Measurements from ENCODE around the gene LPCAT2. TPM values are rescaled to one million over a fixed set of nuclear protein-coding genes. Genes with fewer than 3 reads are reported as not detected.
A peak's percentile ranks its signal among the peaks of the same experiment; 100 is the strongest.
"Not testable (repeated sequence)": the region's sequence is repeated elsewhere in the genome, so short reads cannot be mapped to it uniquely, and the experiment has no call there.

The LPCAT2 gene
- total RNA-seq, 1 donor from 2014 or later: 1.6 TPM

DNA sequence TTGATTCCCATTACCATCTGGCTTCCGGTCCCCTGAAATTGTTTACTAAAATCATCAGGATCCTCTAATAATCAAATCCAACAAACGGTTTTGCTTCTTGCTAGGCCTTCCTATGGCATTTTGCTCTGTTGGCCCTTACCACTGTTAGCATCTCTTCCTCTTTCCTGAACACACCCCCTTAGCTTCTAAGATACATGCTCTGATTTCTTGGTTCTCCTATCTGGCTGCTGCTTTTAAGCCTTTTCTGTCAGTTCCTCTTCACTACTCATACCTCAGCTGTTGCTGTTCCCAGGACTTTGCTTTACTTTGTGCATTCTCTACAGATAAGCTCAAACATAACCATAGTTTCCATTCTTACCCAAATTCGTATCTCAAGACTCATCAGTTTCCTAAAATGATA lies 69.0 kb downstream of the LPCAT2 start:
- ATAC-seq (no peak), DNase-seq (ENCODE audit: low spot score) (no peak)

- DNase-seq (ENCODE audit: low spot score): no peak
- no peak for ATAC-seq
Observed at GRCh38 chr16:55585631-55586030, 76.8 kb downstream of the LPCAT2 start.

DNA sequence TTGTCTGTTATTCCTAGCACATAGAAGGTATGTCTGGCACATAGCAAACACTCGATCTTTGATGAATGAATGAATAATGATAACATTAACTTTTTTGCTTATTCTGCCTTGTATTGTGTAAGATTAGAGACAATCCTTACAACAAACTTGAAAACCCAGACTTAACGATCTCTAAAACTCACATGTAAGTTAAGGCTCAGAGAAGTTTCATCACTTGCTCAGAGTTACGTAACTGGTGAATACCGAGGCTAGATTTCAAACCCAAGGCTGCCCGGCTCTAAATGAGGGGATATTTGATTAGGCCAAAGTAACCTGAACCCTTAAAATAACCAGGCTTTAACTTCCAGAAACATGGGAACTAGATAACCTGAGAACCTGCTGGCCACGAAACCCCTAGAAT lies 79.9 kb downstream of the LPCAT2 start:
- ATAC-seq (no peak), DNase-seq (ENCODE audit: low spot score) (no peak)

DNA sequence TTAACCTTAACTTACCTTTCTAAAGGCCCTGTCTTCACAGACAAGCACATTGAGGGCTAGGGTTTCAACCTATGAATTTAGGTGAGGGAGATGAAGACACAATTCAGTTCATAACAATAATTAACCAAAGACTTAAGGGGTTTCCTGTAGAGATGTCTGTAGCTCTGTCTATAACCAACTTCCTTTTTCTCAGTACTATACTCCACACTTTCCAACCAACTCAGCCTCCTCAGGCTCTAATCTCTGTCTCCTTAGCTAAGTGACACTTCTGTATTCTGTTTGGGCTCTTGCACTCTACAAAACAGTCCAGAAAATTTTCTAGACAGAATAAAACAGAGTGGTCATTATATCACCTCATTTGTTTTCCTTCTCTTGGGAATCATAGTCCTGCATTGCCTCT lies 83.4 kb downstream of the LPCAT2 start:
- ATAC-seq (no peak), DNase-seq (ENCODE audit: low spot score) (no peak)

GRCh38 chr16:55597928-55598327 lies 89.1 kb downstream of the LPCAT2 start:
- ATAC-seq (no peak), DNase-seq (ENCODE audit: low spot score) (no peak)

GRCh38 chr16:55605754-55606336 lies 97.0 kb downstream of the LPCAT2 start:
- ATAC-seq (no peak), DNase-seq (ENCODE audit: low spot score) (no peak)

DNA sequence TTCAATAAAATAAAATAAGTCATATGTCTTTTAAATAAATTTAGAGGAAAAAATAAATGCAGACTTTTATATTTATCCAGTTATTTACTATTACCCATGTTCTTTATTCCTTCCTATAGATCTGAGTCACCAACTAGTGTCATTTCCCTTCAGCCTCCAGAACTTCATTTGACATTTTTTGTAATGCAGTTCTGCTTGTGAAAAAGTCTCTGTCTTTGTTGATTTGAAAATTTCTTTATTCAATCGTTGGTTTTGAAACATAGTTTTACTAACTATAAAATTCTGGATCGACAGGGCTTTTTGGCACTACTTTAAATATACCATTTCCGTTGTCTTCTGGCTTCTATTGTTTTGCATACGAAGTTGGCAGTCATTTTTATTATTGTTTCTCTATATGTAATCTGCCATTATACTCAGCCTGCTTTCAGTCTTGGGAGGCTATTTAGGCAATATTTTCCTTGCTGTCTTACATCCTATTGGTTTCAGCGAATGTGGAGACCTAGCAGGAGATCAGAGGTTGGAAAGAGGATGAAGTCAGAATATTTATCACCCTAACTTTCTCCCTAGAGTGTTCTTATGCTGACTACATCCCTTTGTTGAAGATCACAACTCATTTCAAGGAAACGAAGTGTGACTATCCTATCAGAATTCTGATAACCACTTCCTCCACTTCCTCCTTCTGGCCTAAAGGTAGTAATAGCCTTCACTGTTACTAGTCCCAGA lies 104.9 kb downstream of the LPCAT2 start:
- no peak for ATAC-seq
- DNase-seq (ENCODE audit: low spot score): no peak

DNA sequence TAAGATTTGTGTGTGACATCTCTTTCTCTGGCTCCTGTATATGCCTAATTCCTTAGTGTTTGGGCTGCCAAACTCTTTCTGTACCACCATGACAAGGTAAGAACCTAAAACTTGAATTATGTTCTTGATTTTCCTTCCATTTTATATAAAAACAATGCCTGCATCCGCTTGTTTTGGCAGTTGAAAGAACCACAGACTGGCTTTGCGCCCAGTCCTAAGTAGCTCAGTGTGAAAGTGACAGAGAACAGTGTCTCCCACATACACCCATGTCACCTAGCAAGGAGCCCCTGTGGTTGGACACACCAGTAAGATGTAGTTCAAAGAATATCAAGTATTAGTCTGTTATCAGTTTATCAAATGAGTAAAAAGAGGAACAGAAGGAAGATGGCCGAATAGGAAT lies 106.2 kb downstream of the LPCAT2 start:
- ATAC-seq (no peak), DNase-seq (ENCODE audit: low spot score) (no peak)

GRCh38 chr16:55615670-55616069 lies 106.8 kb downstream of the LPCAT2 start:
- ATAC-seq; DNase-seq (ENCODE audit: low spot score): not testable (repeated sequence)

DNA sequence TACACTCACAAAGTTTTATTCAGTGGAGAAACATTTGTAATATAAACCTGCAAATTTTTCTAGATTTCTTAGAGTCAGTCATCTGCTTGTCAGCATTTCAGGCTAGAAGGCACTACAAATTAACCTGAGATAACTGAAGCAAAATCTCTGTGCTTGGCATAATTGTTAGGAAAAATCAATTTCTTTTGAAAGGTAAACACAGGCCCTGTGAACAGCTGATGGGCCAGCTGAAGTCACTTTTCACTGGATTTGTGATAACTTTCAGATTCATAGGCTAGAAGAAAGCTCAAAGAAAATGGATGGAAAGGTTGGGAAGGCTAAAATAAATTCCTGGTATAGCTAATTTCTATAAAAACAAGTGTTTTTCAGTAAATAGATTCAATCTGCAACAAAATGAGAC lies 112.9 kb downstream of the LPCAT2 start:
- DNase-seq (ENCODE audit: low spot score) (no peak), ATAC-seq (peak; percentile 87)

- ATAC-seq: no peak
- DNase-seq (ENCODE audit: low spot score): no peak
Observed at GRCh38 chr16:55622272-55622671, 113.4 kb downstream of the LPCAT2 start.

GRCh38 chr16:55622930-55623561 lies 114.2 kb downstream of the LPCAT2 start:
- peak; percentile 53 for DNase-seq (ENCODE audit: low spot score)
- ATAC-seq: peak; percentile 91

GRCh38 chr16:55623640-55624039 lies 114.8 kb downstream of the LPCAT2 start:
- DNase-seq (ENCODE audit: low spot score) (no peak), ATAC-seq (no peak)

GRCh38 chr16:55624696-55625095 lies 115.8 kb downstream of the LPCAT2 start:
- ATAC-seq (no peak), DNase-seq (ENCODE audit: low spot score) (no peak)

DNA sequence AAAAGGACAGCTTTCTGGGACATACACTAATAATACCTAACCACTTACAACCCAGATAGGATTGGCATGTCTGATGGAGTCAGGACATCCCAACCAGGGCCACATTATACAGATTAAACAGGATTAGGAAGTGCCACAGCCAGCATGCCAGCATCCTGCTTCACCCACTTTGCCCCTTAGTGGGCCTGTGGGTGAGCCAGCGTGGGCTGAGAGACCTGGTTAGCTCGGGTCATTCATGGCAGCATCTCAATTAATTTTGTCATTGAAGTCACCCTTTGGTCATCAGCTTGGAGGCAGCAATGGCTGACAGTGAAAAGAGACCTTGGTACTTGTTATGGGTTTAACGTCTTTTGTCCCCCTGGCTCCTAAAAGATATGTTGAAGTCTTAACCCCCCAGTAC lies 117.0 kb downstream of the LPCAT2 start:
- DNase-seq (ENCODE audit: low spot score) (no peak), ATAC-seq (no peak)

- ATAC-seq (no peak), DNase-seq (ENCODE audit: low spot score) (no peak)
Observed at GRCh38 chr16:55628306-55628968, 119.6 kb downstream of the LPCAT2 start.

- DNase-seq (ENCODE audit: low spot score) (no peak), ATAC-seq (no peak)
Observed at GRCh38 chr16:55630774-55631173, 121.9 kb downstream of the LPCAT2 start.

- no peak for DNase-seq (ENCODE audit: low spot score)
- ATAC-seq: no peak
Observed at GRCh38 chr16:55632259-55632658, 123.4 kb downstream of the LPCAT2 start.

DNA sequence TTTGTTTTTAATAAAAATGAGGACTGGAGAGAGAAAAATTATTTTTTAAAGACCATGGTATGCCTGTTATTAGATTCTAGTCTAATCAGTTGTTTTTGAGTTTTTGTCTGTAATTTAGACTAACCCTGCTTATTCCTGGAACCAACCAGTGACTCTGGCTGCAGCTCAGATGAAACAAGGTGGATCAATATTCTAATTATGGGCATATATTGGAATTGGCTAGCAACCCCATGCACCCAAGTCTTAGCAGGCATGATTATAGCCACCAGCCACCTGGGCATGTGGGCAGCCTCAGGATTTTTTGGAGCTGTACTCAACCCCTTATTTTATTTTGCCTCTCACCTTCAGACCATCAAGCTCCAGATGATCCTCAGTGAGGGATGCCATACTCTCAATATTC lies 125.3 kb downstream of the LPCAT2 start:
- ATAC-seq (peak; percentile 31), DNase-seq (ENCODE audit: low spot score) (no peak)
